NK-92 treated with Interleukin-12 subunit alpha and Interleukin-12 subunit beta, amount 100 ng/mL, for 24 hours (cell line): ENCODE measurements around the gene PLIN5.

Experiments
- DNase-seq: peaks from one replicate; lab custom pipeline; 2025; lab: John Stamatoyannopoulos, UW

PLIN5 gene

DNA sequence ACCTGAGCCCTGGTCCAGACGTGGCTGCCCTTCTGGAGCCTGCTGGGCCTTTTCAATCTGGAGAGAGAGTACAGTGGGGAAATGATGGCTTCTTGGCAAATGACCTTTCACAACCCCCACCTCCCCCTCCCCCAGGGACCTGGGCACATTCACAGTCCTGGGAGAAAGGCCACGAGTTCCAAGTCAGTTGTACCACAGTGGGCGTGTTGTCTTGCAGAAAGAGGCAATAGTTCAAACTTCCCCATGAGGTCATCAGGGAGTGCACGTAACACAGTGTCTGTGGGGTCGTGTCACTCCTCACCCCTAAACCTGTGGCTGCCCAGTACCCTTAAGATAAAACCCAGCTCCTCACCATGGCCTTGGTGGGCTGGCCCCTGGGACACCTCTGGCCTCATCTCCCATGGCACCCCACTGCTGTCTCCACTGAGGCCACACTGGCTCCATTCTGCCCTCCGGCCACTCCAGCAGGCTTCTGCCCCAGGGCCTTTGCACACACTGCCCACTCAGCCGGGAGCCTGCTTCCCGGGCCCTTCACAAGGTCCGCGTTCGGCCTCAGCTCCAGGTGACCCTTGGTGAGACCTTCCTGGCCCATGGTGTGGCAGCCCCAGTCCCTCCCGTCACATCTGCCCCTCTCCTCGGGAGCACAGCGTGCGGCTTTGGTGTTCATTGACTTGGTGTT lies 30.0 kb downstream of the PLIN5 start:
- DNase-seq = no peak

DNA sequence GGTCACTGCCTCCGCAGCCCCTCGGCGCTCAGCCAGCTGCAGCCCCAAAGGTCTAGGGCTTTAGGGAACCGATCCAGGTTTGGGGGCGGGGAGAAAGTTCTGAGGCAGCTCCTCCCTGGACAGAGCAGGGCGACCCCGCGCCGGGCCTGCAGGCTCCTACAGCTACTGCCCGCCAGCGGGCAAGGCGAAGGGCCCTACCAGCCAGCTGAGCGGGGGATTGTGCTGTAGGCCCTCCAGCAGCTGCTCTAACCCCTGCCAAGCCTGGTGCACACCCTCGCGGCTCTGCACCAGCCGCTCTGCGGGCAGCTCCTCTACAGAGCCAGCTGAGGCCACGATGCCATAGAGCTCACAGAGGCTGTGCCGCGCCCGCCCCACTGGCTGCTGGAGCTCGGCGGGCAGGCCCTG lies 30.7 kb downstream of the PLIN5 start:
- DNase-seq = no peak

DNA sequence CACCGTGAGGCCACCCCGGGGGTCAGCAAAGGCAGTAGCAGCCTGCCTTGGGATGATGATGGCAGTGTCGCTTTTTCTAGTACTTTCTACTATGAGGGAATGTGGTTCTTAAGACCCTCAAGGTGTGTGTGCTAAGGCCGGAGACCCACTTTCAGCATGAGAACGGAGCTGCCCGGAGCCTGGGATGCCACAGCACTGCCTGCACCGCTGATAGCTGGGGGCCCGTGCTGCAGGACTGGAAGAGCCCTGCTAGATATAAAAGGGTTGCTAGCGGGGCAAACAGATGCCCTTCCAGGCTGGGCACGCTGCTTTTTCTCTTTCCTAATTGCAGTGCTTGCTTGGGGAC lies 31.2 kb downstream of the PLIN5 start:
- DNase-seq = no peak

DNA sequence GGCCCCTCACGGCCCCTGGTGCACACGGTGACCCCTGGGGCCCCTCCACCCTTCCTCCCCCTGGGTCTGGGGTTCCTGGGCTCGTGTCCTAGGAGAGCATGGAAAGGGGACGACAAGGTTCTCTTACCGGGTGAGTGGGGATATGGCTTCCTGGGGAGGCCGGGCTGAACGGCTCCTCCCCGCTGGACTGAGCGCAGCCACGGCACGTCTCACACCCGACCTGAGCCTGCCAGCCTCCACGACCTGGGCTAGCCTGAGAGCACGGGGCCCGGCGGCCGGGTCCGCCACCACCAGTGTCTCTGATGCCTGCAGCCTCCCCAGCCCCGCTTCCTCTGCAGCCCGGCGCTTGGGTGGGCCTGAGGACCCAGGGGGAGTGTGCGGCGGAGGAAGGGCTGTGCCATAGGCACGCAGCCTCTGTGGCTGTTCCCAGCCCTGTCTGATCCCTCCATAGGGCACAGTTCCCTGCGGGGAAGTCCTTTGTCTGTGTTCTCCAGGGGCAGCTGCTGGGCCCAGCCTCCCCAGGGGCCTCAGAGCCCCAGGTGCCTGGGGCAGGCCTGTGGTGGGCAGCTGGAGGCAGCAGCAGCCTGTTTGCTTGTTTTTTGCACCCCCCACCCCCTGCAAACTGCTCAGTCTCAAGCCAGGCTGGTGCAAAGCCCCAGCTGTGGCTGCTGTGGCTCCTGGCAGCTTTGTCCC lies 31.7 kb downstream of the PLIN5 start:
- DNase-seq = no peak

- no peak for DNase-seq
These were observed 32.5 kb downstream of the PLIN5 start for GRCh38 chr19:4502282-4503131.

DNA sequence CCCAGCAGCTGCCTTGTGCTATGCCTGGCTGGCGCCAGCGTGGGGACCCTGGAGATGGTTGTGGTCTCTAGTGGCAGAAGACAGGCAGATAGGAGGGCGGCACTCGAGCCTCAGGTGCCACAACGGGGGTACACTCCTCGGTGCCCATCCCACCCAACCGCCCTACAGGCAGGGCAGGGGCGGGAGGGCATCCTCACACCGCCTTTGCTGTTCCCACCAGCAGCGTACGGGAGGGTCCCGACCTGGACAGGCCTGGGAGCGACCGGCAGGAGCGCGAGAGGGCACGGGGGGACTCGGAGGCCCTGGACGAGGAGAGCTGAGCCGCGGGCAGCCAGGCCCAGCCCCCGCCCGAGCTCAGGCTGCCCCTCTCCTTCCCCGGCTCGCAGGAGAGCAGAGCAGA lies 33.3 kb downstream of the PLIN5 start:
- DNase-seq = no peak

- no peak for DNase-seq
These were observed 34.0 kb downstream of the PLIN5 start for GRCh38 chr19:4500841-4501591.

- no peak for DNase-seq
These were observed 35.2 kb downstream of the PLIN5 start for GRCh38 chr19:4499855-4500254.

DNA sequence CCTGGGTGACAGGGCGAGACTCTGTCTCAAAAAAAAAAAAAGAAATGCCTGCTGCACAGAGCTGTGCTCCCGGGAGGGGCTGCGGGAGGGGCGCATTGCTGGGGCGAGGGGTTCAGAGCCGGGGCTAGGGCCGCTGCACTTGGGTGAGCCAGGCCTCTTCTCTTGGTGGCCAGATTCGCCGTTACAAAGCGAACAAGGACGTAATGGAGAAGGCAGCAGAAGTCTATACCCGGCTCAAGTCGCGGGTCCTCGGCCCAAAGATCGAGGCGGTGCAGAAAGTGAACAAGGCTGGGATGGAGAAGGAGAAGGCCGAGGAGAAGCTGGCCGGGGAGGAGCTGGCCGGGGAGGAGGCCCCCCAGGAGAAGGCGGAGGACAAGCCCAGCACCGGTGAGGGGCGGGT lies 35.7 kb downstream of the PLIN5 start:
- DNase-seq = no peak

GRCh38 chr19:4498694-4499093 lies 36.3 kb downstream of the PLIN5 start:
- no peak for DNase-seq

- DNase-seq = no peak
These were observed 37.1 kb downstream of the PLIN5 start for GRCh38 chr19:4497770-4498389.

DNA sequence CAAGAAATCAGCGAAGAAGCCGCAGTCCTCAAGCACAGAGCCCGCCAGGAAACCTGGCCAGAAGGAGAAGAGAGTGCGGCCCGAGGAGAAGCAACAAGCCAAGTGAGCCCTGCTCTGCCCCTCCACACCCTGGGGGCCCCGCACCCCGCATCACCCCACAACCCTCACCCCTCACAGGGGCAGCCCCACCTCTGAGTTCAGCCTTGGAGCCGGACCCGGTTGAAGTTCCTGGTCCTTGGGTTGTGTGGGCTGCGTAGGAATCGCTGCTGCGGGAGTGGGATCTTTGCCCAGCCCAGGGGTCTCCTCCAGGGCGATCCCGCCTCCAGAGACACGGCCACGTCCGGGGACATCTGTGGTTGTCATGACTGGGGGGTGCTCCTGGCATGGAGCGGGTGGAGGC lies 38.7 kb downstream of the PLIN5 start:
- no peak for DNase-seq

- DNase-seq = no peak
These were observed 39.6 kb downstream of the PLIN5 start for GRCh38 chr19:4495471-4495870.

- no peak for DNase-seq
These were observed 40.3 kb downstream of the PLIN5 start for GRCh38 chr19:4494691-4495064.

GRCh38 chr19:4493929-4494690 lies 40.9 kb downstream of the PLIN5 start:
- no peak for DNase-seq

GRCh38 chr19:4493104-4493928 lies 41.7 kb downstream of the PLIN5 start:
- no peak for DNase-seq

DNA sequence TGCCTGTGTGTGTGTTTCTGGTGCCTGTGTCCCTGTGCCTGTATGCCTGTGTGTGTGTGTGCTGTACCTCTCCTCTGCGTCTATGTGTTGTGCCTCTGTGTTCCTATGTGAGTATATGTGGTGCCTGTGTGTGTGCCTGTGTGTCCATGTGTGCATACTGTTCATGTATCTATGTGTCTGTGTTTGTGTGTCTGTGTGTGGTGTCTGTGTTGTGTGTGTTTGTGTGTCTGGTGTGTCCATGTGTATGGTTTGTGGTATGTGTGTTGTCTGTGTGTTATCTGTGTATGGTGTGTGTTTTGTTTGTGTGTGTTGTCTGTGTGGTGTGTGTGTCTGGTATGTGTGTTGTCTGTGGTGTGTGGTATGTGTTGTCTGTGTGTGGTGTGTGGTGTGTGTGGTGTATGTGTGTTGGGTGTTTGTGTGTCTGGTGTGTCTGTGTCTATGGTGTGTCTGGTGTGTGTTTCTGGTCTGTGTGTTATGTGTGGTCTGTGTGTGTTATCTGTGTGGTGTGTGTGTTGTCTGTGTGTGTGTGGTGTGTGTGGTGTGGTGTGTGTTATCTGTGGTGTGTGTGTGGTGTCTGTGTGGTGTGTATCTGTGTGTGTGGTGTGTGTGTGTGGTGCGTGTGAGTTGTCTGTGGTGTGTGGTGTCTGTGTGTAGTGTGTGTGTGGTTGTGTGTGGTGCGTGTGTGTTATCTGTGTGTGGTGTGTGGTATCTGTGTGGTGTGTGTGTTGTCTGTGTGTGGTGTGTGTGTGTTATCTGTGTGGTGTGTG lies 42.5 kb downstream of the PLIN5 start:
- no peak for DNase-seq

DNA sequence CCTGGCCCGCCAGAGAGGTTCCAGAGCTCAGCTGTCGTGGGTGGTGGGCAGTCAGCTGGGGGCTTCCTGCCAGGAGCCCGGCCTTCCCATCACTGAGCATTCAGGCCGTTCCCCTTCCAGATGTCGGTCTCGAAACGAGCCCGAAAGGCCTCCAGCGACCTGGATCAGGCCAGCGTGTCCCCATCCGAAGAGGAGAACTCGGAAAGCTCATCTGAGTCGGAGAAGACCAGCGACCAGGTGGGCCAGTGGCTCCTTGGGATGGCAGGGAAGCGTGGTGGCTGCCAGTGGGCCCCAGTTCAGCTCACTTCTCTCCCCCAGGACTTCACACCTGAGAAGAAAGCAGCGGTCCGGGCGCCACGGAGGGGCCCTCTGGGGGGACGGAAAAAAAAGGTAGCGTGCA lies 43.6 kb downstream of the PLIN5 start:
- DNase-seq = no peak

GRCh38 chr19:4488496-4488895 lies 46.5 kb downstream of the PLIN5 start:
- no peak for DNase-seq

- no peak for DNase-seq
These were observed 47.5 kb downstream of the PLIN5 start for GRCh38 chr19:4487572-4487971.
